Epithelial cell of esophagus (primary cell): Measurements from ENCODE around the gene SLC35B3.
"Not testable (repeated sequence)": the region's sequence is repeated elsewhere in the genome, so short reads cannot be mapped to it uniquely, and the experiment has no call there.

ENCODE experiments used
- DNase-seq: peaks from one replicate; pipeline ENCODE4 v3.0.0; 2010; ENCODE audit warnings: low read depth
- H3K4me3 ChIP-seq: 2 replicates; pipeline ENCODE4 v1.5.1; 2011; ENCODE audit warnings: mild to moderate bottlenecking, low read length, control low read depth
- TF ChIP-seq, protein P1 (sequence below): IDR thresholded peaks from 2 replicates; pipeline ENCODE4 v1.5.1; 2011; ENCODE audit warnings: low read depth, mild to moderate bottlenecking, low read length, control low read depth, inconsistent platforms; ENCODE audit not compliant: insufficient read depth; ENCODE audit errors: missing control alignments

SLC35B3 gene

DNA sequence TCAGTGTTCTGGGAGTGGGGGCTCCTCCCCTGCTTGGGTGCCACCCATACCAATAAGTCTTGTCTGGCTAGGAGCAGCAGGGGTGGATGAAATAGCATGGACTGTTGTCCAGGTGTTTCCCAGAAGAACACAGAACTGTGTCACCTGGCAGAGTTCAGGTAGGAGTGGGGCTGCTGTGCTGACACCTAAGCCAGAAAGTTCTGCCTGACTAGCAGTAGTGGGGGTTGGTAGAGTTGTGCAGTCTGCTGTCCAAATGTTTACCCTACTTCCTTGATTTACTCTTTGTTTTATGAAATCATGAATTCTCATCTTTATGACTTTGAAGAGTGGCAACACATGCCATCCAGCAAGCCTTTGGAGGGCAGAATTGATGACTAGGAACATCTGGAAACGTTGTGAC, 27.3 kb upstream of the SLC35B3 start:
- no peak overlapping the region for H3K4me3 ChIP-seq
- no peak for DNase-seq
- TF ChIP-seq, protein P1, sequence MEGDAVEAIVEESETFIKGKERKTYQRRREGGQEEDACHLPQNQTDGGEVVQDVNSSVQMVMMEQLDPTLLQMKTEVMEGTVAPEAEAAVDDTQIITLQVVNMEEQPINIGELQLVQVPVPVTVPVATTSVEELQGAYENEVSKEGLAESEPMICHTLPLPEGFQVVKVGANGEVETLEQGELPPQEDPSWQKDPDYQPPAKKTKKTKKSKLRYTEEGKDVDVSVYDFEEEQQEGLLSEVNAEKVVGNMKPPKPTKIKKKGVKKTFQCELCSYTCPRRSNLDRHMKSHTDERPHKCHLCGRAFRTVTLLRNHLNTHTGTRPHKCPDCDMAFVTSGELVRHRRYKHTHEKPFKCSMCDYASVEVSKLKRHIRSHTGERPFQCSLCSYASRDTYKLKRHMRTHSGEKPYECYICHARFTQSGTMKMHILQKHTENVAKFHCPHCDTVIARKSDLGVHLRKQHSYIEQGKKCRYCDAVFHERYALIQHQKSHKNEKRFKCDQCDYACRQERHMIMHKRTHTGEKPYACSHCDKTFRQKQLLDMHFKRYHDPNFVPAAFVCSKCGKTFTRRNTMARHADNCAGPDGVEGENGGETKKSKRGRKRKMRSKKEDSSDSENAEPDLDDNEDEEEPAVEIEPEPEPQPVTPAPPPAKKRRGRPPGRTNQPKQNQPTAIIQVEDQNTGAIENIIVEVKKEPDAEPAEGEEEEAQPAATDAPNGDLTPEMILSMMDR = no peak

DNA sequence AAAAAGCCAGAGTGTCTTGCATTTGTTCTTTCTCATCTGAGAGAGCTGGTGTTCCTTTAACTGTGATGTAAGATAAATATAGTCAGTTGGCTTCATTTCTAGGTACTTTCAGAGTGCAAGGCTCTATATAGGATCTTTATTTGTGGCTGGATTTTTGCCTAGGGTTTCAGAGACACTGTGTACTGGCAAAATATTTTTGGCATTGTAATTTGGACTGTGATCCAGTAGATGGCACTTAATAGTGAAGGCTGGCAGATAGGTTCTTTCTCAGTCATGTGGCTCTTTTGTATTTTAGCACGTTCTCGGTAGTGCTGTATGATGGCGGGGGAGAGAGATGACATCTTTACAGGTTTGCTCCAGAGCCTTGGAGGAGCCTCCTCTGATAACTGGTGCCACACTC, 26.8 kb upstream of the SLC35B3 start:
- no peak for DNase-seq
- TF ChIP-seq, protein P1 = peak; percentile 10
- no peak overlapping the region for H3K4me3 ChIP-seq

DNA sequence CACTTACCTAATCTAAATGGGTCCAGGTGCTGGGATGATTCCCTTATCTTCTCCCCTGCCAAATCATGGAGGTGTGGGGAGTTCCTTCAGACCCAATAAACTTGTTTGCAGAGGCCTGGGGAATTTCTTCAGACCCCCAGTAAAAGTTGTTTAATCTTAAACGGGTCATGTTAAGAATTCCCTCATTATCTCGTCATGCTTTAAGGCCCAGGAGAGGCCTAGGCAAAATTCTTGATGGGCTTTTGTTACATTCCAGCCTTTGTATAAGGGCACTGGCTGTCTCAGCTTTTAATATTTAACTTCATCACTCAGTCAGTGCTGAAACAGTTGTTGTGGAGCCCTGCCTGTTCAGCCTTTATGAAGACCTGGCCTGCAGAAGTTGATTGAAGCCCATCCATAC, 11.0 kb upstream of the SLC35B3 start:
- DNase-seq = no peak
- H3K4me3 ChIP-seq = no peak overlapping the region
- TF ChIP-seq, protein P1 = no peak

DNA sequence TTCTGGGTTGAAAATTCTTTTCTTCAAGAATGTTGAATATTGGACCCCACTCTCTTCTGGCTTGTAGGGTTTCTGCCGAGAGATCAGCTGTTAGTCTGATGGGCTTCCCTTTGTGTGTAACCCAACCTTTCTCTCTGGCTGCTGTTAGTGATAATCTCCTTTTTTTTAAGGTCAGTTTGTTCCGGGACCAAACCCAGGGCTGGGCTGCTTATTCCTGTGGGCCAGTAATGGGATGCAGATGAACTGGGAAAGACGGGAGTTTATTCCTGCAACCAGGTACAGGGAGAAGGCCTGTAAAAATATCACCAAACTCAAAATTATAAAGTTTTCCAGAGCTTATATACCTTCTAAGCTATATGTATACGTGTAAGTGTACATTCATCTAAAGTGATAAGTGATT, 10.6 kb upstream of the SLC35B3 start:
- DNase-seq, H3K4me3 ChIP-seq: not testable (repeated sequence)

DNA sequence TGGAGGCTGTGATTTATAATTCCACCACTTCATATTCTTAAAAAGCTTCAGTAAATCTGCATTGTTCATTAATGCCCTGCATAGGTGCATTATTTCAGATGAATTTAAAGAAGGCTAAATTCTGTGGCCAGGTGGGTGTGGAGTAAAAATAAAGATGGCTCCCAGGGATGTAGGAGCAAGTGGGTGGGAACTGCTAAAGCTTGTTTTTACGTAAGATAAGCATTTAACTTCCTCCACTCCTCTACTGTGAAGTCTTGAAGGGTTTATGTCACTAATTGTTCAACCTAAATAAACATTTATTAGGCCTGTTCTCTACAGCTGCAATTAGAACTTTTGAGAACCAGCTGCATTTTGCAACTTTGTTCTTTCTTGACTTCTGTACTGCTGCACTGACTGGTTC, 6.8 kb upstream of the SLC35B3 start:
- no peak for DNase-seq
- TF ChIP-seq, protein P1 = no peak
- H3K4me3 ChIP-seq = no peak overlapping the region

DNA sequence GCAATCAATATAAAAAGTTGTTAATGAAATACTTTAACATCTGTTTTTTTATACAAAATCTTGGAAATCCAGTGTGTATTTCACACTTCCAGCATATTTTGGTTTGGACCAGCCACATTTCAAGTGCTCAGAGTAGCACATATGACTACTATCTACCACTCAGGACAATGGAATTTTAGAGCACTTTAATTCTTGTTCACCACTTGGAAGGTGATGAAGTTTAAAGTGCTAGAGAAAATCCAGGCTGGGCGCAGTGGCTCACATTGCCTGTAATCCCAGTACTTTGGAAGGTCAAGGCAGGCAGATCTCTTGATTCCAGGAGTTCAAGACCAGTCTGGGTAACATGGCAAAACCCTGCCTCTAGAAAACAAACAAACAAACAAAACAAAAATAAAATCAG, 6.1 kb upstream of the SLC35B3 start:
- DNase-seq = no peak
- no peak overlapping the region for H3K4me3 ChIP-seq
- TF ChIP-seq, protein P1 = no peak

DNA sequence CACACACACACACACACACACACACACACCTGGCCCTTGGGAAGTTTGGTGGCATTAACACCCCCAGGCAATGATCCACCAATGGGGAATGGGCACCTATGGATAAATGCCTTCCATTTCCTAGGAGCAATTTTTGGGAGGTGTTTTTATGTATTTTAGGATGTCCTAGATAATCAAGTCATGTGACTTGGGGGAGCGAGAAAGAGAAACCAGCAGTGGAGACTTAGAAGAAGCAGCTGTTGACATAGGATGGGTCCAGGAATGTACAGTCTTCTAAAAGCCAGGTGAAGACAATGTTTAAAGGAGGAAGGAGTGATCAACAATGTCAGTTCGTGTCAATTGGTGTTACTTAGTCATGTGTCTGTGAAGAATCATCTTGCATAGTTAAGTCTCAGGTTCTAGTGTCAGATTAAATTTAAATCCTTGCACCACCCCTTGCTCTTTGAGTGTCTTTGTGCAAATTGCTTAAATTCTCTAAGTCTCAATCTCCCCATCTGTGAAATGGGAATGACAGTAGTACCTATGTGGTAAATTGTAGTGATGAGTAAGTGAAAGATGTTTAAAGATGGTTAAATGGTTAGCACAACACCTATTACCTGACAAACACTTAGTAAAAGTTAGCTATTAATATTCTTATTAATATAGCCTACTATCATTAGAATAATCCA, 4.4 kb upstream of the SLC35B3 start:
- TF ChIP-seq, protein P1 = no peak
- DNase-seq = no peak
- no peak overlapping the region for H3K4me3 ChIP-seq
